Tibial nerve (tissue), 4 donors: ENCODE results near the gene AMOTL1. TPM values are rescaled to one million over a fixed set of nuclear protein-coding genes. Genes with fewer than 3 reads are reported as not detected.

Experiments
- DNase-seq, 2 donors: peaks; one replicate each; pipeline ENCODE4 v3.0.0-alpha.2; 2019; ENCODE audit warnings: low spot score in 2 of 2
- H3K27ac ChIP-seq, 4 donors: fragments of 200-600 bp; sonication (generic) in 3 of 4; one replicate each; pipeline ENCODE4 v1.5.1; 2017 to 2019; ENCODE audit warnings: mild to moderate bottlenecking in 1 of 4
- H3K27me3 ChIP-seq, 2 donors: fragments of 200-600 bp; sonication (generic) in 1 of 2; one replicate each; pipeline versions ENCODE4 v1.5.1 to v1.6.0; 2017 to 2019
- H3K36me3 ChIP-seq, 3 donors: fragments of 200-600 bp; sonication (generic); one replicate each; pipeline ENCODE4 v1.5.1; 2018 to 2019
- H3K4me1 ChIP-seq, 4 donors: fragments of 200-600 bp; sonication (generic) in 3 of 4; one replicate each; pipeline ENCODE4 v1.5.1; 2017 to 2019
- H3K4me3 ChIP-seq, 4 donors: fragments of 200-600 bp; sonication (generic) in 3 of 4; one replicate each; pipeline ENCODE4 v1.5.1; 2017 to 2019; ENCODE audit warnings: mild to moderate bottlenecking in 1 of 4, moderate library complexity in 1 of 4
- H3K9me3 ChIP-seq, 4 donors: fragments of 200-600 bp; sonication (generic) in 3 of 4; one replicate each; pipeline ENCODE4 v1.5.1; 2017 to 2019
- CTCF ChIP-seq, 5 experiments: fragments of 200-600 bp in 3 of 5; fragments of 450-650 bp in 2 of 5; sonication (generic) in 3 of 5; IDR thresholded peaks; one replicate each; pipeline ENCODE4 v1.5.1; 2016 to 2019; ENCODE audit warnings: antibody characterized with exemption in 5 of 5, mild to moderate bottlenecking in 3 of 5, moderate library complexity in 2 of 5
- EP300 ChIP-seq, 2 donors: sonication (generic); formaldehyde crosslinking; IDR thresholded peaks; one replicate each; pipeline ENCODE4 v1.6.1; 2017; ENCODE audit warnings: antibody characterized with exemption in 2 of 2, mild to moderate bottlenecking in 1 of 2
- POLR2A ChIP-seq, 2 donors: fragments of 450-650 bp; IDR thresholded peaks; one replicate each; pipeline ENCODE4 v1.6.1; 2017; ENCODE audit warnings: antibody characterized with exemption in 2 of 2, mild to moderate bottlenecking in 2 of 2, moderate library complexity in 2 of 2
- WGBS, 2 donors: methylation state at CpG; one replicate each; pipeline ENCODE4 v1.1.5; 2018; 5-methylcytosine and 5-hydroxymethylcytosine counted together
- total RNA-seq, 4 donors: library from RNA; depleted of rRNA; stranded (reverse); fragments of >200 nt; gene quantifications; one replicate each; pipeline ENCODE4 v1.1.0, GENCODE V29; 2016

The AMOTL1 gene
- total RNA-seq, 4 donors from 2014 or later = 46.5 to 58.0 (median 51.9) TPM

DNA sequence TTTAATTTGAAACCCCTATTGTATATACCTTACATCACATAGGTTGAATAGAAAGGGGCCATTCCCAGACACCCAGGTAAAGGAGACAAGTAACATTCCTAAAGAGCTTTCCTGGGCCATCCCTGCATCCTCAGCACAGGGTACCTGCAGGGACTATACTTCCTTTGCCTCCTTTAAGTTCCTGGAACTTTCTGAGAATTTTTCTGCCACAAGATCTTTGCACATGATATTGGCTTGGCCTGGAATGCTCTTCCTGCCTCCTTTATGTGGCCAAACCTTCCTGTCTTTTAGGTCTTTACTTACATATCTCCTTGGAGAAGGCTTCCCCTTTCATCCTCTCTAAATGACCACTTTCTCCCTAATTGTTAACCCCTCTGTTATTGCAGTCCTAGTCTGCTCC is 7.9 kb upstream of the AMOTL1 start:
- TF ChIP-seq EP300 (IDR thresholded peaks at IDR 0.05) = no peak
- TF ChIP-seq CTCF (IDR thresholded peaks at IDR 0.05) = no peak
- no peak for TF ChIP-seq POLR2A (IDR thresholded peaks at IDR 0.05)
- H3K4me1 ChIP-seq = no peaks in the 10 kb centered on the region
- H3K9me3 ChIP-seq = no peaks in the 10 kb centered on the region
- H3K27me3 ChIP-seq = no peaks in the 10 kb centered on the region
- no peak overlapping the region for H3K27ac ChIP-seq
- DNase-seq = no peak
- no peak overlapping the region for H3K4me3 ChIP-seq
- no peaks in the 10 kb centered on the region for H3K36me3 ChIP-seq

GRCh38 chr11:94762208-94762607 is 5.9 kb upstream of the AMOTL1 start:
- Histone ChIP-seq H3K4me1 (peaks cover 0 to under 1% (median 0%) of the 10 kb centered on the region in 4 donors), H3K27me3 (no peaks in the 10 kb centered on the region), H3K4me3 (no peak overlapping the region), H3K36me3 (no peaks in the 10 kb centered on the region), H3K9me3 (no peaks in the 10 kb centered on the region), H3K27ac (no peak overlapping the region)
- WGBS, 2 donors = 92% methylated on average over 1 of the region's 1 CpG
- TF ChIP-seq POLR2A (IDR thresholded peaks at IDR 0.05) (no peak), EP300 (IDR thresholded peaks at IDR 0.05) (no peak), CTCF (IDR thresholded peaks at IDR 0.05) (no peak)
- no peak for DNase-seq

- Histone ChIP-seq H3K27me3 (no peaks in the 10 kb centered on the region), H3K4me3 (no peak overlapping the region), H3K9me3 (no peaks in the 10 kb centered on the region), H3K36me3 (no peaks in the 10 kb centered on the region), H3K27ac (no peak overlapping the region), H3K4me1 (peaks cover 0 to 7% (median 0%) of the 10 kb centered on the region in 4 donors)
- WGBS, 2 donors = 75 to 84% methylated on average over 2 of the region's 2 CpGs
- DNase-seq = no peak
- no peak for TF ChIP-seq CTCF (IDR thresholded peaks at IDR 0.05)
- no peak for TF ChIP-seq POLR2A (IDR thresholded peaks at IDR 0.05)
- TF ChIP-seq EP300 (IDR thresholded peaks at IDR 0.05) = peak in 1 of 2 donors; percentile 9
These were observed 5.2 kb upstream of the AMOTL1 start for GRCh38 chr11:94762995-94763394.

GRCh38 chr11:94766713-94767206 is 1.4 kb upstream of the AMOTL1 start:
- Histone ChIP-seq H3K27ac (peak overlapping the region in 3 of 4 donors; percentile 88 to 97 (median 96)), H3K4me1 (peaks cover 0 to 24% (median 9%) of the 10 kb centered on the region in 4 donors), H3K9me3 (no peaks in the 10 kb centered on the region), H3K36me3 (no peaks in the 10 kb centered on the region), H3K4me3 (no peak overlapping the region), H3K27me3 (no peaks in the 10 kb centered on the region)
- WGBS, 2 donors = 65 to 73% methylated on average over 5 of the region's 5 CpGs
- no peak for TF ChIP-seq CTCF (IDR thresholded peaks at IDR 0.05)
- no peak for TF ChIP-seq POLR2A (IDR thresholded peaks at IDR 0.05)
- TF ChIP-seq EP300 (IDR thresholded peaks at IDR 0.05) = no peak
- DNase-seq = no peak

DNA sequence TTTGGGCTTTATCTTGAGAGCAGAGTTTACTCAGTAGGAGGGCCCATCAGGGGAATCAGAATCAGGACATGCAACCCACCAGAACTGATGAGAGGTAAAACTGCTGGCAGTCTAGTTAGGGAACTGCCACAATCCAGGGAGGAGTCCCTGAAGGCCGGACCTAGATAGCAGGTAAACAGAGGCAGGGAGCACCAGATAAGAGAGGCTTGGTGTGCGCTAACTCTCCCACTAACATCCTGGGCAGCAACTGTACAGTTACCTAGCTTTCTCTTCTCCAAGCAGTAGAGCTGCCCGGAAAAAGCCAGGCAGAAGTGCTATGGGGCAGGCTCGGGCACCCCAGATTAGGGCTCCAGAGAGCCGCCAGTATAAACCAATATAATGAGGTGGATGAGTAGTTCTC is 865 bp upstream of the AMOTL1 start:
- Histone ChIP-seq H3K27me3 (no peaks in the 10 kb centered on the region), H3K4me3 (peak overlapping the region in 1 of 4 donors; percentile 74), H3K9me3 (no peaks in the 10 kb centered on the region), H3K27ac (peak overlapping the region; percentile 88 to 97 (median 96)), H3K36me3 (no peaks in the 10 kb centered on the region), H3K4me1 (peaks cover 0 to 24% (median 9%) of the 10 kb centered on the region in 4 donors)
- TF ChIP-seq CTCF (IDR thresholded peaks at IDR 0.05) (no peak), POLR2A (IDR thresholded peaks at IDR 0.05) (no peak), EP300 (IDR thresholded peaks at IDR 0.05) (no peak)
- WGBS, 2 donors = 86 to 89% methylated on average over 5 of the region's 5 CpGs
- no peak for DNase-seq
